SKM-1 treated with dmso at 0.1 percent for 144 hours (cell line): ENCODE data around the gene TCF7L2.

Source experiments
- DNase-seq: peaks from one replicate; lab custom pipeline; 2025; ENCODE audit not compliant: unreplicated experiment; lab: John Stamatoyannopoulos, UW

The TCF7L2 gene

DNA sequence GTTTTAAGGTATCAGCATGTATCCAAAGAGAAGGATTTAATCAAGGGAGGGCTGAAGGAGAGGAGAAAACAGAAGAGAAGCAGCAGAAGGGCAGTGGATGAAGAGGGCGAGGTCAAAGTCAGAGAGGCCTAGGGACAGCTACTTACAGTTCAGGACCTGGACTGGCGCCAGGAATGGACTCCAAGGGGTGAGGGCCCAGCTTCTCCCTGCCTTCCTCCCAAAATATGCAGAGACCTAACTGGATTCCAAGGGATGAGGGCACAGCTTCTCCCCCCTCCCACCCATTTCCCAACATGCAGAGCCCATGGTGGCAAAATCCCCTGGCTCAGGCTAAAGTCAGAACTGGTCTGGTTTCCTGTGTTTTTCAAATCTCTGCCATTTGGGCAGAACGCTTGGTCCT, 3.4 kb upstream of the TCF7L2 start:
- DNase-seq, result no peak

DNA sequence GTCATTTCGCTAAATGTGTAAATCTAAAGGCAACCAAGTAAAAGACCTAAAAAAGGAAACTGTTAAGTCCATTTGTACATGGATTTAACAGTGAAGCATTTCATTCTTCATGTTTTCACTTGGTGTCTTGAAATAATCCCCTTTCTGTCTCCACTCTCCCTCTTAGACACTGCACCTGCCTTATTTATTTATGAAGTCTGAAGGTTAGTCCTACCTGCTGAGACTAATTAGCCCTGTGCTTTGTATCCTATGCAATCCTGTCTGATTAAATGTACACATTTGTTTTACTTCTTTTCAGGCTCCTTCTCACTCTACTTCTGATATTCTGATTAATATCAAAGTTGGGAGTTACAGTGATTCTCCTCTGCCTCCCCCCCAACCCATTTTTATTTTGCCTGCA, 1.9 kb upstream of the TCF7L2 start:
- DNase-seq, result no peak

DNA sequence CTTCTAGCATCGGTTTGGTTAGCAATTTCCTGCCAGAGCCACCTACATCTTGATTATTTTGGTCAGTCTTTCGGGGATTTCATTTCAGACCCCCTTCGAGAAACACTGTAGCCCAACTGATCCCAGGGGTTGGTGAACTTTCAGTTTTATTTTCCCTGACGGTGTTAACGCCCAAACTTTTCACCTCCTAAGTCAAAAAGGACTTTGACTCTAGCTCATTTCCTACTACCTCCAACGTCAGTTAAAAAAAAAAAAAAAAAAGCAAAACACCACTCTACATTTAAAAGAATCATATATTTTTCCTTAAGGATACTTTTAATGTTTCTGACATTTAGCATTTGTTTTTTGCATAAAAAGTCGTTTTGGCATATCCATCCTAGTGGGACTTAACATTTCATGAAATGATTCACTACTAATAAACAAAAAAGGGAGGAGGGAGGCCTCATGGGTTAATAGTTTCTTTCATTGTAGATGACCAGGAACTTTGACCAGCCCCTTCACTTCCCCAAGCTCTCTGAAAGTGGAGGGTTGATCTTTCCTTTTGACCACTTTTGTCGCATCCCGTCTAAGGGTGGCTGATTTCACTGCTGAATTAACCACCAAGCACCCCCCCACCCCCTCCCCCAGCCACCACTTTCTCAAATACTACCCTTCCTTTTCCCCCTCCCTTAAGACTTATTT, 764 bp upstream of the TCF7L2 start:
- DNase-seq, result no peak

DNA sequence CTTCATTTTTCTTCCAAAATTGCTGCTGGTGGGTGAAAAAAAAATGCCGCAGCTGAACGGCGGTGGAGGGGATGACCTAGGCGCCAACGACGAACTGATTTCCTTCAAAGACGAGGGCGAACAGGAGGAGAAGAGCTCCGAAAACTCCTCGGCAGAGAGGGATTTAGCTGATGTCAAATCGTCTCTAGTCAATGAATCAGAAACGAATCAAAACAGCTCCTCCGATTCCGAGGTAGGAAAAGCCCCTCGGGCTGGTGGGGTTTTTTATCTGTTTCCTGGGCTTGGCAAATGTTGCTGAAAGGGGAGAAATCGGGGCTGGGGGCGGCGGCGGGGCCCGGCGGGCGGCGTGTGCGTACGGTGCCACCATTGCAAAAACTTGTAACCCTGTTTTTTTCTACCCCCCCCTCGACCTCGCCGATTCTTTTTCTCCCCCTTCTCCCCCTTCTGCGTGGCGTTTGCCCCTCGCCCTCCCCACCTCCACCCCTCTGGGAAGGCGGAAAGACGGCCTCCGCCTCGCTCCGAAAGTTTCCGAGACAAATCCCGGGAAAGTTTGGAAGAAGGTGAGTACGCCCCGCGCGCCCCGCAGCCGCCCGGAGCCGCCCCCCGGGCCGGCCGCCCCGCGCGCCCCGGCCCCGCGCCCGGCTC, 789 bp downstream of the TCF7L2 start:
- peak; percentile 28 for DNase-seq

DNA sequence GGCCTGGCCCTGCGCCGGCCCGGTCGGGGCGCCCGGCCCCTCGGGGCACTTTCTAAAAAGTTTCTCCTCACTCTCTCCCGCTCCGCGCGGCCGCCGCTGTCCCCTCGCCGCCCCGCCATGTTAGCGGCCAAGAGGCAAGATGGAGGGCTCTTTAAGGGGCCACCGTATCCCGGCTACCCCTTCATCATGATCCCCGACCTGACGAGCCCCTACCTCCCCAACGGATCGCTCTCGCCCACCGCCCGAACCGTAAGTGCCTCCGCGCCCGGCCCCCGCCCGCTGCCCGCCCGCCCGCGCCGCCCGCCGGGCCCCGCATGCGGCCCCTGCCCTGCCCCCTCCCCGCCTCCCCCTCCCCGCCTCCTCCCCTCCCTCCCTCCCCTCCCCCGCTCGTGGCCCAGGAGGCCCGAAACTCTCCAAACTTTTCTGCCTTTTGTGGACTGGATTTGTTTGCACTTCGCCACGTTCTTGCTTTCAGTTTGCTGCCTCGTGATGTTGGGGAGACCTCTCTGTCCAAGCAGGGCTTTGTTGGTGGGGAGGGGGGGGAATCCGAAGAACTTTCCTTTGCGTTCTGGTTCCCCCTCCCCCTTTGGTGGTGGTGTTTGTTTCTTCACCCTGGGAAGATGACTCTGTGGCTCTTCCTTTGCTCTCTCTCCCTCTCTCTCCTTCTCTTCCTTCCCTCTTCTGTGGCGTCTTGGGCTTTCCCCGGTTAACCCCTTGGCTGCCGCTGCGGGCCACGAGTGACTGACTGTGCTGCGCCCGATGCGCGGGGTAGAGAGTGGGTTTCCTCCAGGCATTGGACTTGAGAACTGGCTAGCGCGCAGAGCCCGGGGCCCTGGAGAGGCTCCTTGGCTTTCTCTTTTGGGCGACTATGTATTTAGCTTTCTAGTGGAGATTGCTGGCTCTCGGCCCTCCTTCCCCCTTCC, 1.6 kb downstream of the TCF7L2 start:
- peak; percentile 89 for DNase-seq

DNA sequence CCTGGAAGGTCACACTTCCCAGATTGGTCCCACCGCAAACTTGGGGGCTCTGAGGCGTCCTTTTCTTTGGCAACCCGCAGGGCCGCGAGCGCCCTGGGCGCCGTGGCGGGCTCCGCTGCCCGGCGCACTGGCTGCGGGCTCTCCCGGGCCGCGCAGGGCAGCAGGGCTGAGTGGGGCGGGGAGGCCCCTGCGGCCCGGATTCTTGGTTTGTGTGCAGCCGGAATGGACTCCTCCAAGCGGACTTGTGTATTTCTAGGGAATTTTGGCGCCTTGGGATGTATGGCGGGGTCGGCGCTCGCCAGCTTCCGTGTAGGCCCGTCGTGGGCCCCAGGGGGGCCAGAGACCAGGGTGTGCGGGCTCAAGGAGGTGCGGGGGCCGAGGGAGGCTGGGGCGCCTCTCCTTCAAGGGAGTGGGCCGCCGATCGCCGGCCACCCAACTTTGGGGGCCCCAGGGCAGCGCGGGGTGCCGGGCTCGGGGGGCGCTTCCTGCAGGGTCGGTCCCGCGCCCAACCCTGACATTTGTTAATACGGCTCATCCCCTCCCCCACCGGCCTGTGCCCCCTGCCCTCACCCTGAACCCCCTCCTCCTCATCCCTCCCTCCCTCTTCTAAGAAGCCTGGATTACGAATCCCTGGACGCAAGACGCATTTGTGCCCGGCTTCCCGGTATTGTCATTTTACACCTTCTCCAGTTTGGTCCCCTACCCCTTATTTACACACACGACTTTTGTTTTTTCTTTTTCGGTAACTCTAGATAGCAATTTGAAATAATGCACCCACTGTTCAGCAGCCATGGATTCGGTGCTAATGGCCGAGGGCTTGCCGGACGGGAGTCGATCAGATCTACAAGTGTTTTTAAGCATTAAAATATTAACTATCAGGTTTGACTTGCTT, 2.5 kb downstream of the TCF7L2 start:
- DNase-seq, result no peak

DNA sequence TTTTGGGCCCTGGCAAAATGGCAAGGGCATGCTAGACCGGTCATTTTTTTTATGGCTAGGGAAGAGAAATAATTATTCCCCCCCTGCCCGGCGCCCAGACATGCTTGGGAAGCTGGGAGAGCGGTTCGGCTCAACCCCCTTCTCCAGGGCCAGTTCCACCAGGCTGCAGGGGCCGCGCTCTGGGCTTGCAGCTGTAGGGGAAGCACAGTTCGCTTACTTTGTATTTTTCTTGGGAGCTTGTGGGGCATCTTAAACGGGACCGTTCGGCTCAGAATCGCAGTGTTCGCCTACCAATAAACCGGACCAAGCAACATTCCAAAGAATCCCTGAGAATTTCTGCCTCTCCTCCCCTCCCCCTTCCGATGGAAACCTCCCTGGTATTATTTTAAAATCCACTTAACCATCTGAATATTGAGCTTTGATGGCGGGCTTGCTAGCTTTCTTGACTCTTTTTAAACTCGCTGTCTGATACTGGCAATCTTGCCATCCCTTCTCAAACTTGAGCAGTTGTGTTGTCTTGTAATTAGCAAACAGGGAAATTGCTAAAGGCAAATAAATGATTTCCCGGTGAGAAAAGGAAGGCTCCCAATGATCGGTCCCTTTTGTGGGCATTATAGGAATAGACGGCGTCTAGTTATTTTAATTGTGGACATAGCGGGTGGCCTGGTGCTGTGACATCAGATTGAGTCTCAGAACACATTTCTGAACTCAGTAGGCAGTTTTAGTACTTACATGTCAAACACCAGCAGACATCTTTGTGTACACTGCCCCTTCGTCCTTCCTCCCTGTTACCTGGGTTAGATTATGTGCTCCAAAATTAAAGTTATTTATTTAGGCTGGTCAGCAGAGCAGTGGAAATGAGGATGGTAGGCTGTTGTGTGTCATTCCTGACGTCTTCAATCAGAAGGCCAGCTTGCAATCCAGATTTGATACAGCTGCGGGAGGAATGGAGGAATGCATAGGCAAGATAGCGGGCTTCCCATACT, 3.4 kb downstream of the TCF7L2 start:
- no peak for DNase-seq

DNA sequence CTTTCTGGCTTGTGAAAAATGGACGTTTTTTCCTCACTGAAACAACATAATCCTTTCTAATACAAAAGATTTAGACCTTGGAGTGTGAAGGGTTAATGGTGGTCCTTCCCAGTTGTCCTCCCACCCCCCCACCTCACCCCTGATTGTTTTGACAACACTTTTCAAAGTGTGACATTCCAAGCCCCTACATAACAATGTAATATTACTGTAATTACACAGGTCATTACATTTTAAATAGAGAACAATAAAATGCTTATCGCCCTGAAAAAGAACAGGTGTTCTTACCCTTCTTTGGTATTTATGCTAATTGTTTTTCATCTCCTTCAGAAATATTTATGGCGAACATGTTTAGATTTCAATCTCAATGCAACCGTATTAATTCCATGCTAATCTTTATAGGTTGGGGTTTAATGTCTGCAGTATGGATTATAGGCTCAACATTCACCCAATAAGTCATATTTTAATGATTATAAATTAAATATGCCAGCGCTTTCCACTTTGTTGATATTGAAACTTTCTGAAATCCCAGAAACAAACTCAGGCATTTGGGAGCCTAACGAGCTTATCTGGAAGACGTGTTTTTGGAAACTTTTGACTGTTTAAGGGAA, 5.0 kb downstream of the TCF7L2 start:
- DNase-seq, result no peak

DNA sequence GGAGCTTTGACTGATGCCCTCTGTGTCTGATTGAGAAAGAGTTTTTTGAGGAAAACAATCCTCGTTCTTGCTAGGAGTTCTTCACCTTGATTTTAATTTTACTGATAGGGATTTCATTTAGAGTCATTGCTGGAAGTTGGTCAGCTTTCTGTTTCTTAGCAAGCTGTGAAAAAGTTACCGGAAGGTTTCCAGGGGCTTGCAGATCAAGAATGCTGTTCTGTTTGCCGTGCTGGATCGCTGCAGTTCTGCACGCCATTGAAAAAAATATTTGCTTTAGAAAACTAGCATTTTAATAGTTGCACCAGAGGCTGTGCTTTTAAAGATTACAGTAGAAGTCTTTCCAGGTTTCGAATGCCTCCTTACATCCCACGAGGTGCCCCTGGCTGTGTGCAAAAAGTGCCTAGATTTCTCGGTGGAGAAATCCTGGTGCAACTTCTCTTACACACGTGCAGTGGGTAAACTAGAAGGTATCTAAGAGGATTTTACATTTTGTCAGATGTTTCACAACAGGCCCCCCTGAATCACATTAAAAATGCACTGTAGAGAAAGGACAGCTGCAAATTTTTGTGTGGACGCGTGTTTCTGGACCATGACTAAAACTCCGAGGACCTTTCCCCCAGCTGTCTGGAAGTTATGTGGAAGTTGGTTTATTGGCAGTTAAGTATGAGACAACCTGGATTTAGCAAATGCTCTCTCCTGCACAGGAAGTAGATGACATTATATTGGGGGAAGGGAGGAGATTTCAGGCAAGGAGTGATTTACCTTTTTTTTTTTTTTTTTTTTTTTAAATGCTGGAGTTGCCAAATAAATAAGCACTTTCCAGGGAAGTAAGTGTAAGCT, 5.8 kb downstream of the TCF7L2 start:
- DNase-seq, result peak; percentile 21

DNA sequence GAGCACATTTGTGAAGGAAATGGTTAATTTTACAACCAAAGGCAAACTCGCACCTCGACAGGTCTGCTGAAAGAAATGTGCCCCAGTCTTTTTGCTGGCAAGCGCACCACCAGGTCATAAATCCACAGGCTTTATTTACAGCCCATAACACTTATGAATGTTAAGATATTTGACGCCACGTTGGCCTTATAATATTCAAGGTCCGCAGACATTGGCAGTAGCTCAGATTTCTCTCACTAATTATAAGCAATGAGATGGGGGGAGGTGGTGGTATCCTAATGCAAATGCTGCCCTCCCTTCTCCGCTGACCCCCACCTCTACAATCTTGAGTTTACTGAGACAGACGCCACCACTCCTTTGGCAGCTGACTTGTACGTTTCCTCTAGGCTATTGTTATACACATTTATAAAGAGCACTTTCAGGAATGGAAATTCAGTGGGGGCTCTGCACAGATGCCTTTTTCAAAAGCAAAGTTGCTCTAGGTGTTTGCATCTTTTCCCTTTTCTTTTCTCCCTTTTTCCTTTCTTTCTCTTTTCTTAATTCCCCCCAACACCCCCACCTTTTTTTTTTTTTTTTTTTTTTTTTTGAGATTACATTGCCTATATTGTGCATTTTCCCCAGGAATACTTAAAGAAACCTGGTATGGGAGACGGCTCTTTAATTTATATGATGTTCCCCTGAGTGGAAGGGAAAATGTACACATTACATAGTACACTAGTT, 6.7 kb downstream of the TCF7L2 start:
- DNase-seq, result no peak

DNA sequence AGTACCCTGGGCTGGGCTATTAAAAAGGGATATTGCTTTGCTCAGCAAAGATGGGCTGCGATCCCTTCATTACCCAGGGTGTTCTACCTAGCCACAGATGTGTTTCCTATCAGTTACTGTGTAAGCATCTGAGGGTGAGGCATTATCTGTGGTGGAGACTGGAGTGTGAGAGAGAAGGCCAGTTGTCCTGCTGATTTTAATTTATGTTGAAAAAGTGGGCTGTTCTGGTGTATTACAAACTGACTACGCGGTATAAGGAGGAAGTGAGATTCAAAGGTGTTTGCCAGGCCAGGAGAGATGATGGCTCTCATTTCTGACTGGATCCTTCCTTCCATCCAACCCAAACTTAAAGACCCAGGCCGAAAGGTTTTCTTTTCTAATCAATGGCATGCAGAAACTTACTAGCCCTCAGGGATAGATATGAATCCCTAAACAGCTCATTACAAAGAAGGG, 7.6 kb downstream of the TCF7L2 start:
- DNase-seq, result no peak

DNA sequence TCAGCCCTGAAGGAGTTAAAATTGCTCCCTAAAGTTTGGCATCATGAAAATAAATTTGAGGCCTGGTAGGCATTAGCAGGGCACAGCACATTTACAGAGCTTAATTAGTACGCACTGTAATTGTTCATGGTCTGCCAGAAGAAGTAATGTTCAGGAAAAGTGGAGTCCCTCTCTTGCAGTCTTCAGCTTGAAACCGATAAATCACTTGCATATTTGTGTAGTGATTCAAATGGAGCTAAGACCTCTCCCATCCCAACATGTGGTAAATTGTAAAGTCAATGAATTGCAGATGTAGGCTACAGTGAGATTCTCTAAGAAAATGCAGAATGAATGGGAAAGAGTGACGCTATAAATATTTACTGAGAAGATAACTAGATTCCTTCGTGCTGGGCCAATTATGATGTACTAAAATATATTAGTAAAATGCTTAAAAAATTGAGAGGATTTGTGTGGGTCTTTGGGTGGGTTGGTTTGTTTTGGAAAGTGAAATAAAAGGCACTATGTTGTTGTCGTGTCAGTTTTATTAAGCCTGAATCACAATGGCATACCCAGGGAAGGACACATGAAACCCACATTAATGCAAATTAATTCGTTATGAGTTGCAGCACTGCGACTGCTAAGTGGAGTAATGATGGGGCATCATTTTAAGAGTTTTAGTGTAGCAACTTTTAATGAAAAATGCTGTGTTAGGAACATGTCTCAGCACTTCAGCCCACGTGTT, 8.4 kb downstream of the TCF7L2 start:
- no peak for DNase-seq

DNA sequence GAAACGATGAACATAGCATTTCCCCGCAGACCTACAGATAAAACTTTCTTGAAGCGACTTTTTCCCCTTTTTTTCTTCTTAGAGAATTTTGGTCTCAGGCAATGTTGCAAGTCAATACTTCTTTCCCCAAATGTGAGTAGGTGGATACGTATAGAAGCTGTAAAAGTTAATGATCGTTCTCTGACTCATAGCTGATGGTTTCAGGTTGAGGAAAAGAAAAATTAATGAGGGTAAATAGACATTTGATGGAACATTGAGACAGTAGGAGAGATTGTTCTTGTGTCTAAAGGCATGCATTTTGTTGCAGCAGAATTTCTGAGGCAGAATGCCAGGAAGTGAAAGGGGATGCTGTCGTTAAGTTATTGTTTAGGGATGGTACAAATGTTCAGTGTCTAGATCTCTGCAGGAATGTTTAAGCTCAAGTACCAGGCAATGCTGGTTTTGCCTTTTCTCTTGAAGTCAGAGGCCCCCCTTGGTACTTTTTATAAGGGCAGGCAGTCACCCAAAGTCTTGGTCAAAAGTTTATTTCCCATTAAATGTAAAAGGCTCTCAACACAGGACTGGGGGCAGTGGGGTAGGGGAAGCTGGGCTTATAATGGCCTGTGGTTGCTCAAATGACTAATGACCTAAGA, 9.3 kb downstream of the TCF7L2 start:
- DNase-seq, result no peak

DNA sequence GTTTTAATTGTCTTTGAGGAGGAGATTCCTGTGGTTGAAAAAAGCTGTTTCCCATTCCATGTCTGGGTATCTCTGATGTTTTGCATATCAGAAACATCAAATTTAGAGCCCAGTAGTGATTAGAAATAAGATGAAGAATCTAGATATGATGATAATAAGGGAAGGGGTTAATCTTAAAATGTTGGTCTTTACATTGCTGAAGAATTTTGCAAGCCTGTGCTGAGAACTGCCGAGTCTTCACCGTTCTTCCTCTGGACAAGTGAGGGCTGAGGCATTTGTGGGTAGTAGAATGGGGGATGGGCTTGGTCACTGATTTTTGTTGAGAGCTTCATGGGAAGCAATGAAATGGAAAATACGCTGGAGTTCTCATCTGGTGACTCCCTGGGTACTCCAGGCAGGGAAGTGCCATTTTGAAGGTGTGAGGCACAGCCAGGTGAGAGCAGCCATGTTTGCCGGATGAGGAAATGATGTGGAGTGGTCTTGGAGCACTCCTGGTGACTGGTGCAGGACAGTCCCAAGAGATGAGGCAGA, 10.2 kb downstream of the TCF7L2 start:
- no peak for DNase-seq

DNA sequence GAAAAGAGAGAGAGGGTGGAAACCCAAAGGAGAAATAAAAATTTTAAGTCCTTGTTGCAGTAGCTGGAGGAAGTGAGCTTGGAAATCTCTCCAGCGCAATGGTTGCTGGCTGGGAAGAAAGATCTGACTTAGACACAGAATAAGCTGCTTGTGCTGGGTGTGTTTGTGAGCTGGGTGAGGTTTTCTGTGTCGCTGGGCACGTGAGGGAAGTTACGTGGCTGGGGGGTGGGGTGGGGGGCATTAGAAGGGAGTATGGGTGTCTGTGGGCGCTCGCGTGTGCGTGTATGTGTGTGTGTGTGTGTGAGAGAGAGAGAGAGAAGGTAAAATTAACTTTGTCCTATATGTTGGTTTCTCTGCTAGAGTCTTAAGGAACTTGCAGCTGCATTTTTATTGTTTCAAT, 11.6 kb downstream of the TCF7L2 start:
- no peak for DNase-seq

DNA sequence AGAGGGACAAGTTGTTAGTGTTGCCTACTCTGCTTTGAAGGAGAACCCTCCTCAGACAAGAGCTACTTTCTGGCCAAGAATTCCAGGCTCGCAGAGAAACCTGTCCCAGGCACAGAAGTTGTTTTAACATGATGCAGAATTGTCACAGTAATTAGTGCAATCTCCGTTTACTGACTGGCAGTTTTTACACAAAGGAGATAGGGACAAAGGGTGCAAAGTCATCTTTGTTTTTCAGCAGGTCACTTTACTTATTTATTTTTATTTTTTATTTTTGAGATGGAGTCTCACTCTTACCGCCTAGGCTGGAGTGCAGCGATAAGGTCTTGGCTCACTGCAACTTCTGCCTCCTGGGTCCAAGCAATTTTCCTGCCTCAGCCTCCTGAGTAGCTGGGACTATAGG, 12.3 kb downstream of the TCF7L2 start:
- no peak for DNase-seq
